Measurements from ENCODE around the gene KIF6. TPM values are rescaled to one million over a fixed set of nuclear protein-coding genes. Genes with fewer than 3 reads are reported as not detected.
A peak's percentile ranks its signal among the peaks of the same experiment; 100 is the strongest.

KIF6 gene
- total RNA-seq, 1 donor from 2014 or later: 1.3 TPM

DNA sequence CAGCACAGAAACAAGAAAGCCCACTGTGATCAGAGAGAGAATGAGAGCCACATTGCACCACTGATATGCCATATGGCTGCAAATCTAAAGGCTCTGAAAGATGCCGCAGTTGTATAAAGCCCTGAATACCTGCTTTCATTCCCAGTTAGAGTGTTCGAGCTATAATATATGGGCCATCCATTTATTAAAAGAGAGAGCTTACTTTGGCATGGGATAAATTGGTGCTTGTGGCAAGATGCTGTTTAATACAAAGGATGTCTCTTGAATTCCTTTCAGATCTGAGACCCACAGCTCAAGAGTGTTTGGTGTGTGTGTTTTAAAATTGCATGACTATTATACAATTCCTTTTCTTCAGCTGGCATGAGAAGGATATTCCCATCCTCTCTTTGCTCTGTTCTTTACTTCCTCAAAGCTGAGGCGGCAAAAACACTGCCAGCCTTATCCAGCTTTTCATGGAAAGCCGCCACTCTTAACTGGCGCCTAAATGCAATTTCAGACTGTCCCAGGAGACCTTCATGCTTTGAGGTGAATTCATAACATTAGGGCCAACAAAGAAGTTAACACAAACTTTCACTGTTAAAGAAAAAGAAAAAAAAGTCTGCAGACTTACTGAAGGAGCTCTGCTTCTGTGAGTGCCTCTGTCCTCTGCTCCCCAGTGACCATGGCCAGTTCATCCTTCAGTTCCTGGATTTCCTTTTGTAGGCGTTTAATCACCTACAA lies 147.6 kb downstream of the KIF6 start:
- Mint-ChIP-seq H3K27me3 (ENCODE audit: unreplicated experiment) (no peaks in the 10 kb centered on the region), H3K4me1 (ENCODE audit: unreplicated experiment) (peaks cover 18% of the 10 kb centered on the region), H3K4me3 (ENCODE audit: unreplicated experiment) (no peak overlapping the region), H3K27ac (ENCODE audit: unreplicated experiment) (no peak overlapping the region), H3K36me3 (ENCODE audit: unreplicated experiment) (peaks cover 3% of the 10 kb centered on the region), H3K9me3 (ENCODE audit: unreplicated experiment) (peaks cover 5% of the 10 kb centered on the region)
- TF ChIP-seq, protein P1, sequence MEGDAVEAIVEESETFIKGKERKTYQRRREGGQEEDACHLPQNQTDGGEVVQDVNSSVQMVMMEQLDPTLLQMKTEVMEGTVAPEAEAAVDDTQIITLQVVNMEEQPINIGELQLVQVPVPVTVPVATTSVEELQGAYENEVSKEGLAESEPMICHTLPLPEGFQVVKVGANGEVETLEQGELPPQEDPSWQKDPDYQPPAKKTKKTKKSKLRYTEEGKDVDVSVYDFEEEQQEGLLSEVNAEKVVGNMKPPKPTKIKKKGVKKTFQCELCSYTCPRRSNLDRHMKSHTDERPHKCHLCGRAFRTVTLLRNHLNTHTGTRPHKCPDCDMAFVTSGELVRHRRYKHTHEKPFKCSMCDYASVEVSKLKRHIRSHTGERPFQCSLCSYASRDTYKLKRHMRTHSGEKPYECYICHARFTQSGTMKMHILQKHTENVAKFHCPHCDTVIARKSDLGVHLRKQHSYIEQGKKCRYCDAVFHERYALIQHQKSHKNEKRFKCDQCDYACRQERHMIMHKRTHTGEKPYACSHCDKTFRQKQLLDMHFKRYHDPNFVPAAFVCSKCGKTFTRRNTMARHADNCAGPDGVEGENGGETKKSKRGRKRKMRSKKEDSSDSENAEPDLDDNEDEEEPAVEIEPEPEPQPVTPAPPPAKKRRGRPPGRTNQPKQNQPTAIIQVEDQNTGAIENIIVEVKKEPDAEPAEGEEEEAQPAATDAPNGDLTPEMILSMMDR (IDR thresholded peaks at IDR 0.05): no peak
- no peak for DNase-seq (ENCODE audit: extremely low spot score, unreplicated experiment)

DNA sequence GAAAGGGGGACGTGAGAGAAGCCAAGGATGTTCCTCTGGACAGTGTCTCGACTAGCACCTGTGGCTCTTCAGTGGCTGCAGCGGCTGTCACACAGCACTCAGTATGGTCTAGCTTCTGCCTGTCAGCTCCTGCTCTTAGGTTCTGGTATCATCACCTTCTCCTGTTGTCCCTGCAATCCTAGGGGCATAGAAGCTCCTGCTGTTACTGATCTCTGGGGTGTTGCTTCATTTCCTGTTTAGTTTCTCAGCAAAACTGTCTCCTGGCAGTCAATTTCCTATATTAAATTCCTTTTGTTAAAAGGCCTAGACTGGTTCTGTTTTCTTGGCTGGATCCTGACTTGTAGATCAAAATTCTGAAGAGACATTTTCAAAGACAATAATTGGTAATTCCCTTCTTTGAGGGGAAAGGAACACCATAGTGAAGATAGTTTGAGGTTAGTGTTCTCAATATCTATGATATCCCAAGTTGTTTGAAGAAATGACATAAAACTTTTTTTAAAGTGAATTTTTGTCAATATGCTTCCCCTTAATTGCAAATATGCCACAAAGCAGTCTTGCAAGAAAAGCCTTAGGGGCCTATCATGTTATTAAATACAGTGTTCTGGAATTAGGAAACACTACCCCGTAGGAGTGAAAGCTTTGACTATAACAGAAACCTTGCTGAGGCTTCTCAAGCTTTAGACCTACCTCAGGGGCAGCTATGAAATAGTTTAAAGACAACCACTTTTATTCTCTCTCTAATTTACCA lies 148.5 kb downstream of the KIF6 start:
- H3K4me3 Mint-ChIP-seq (ENCODE audit: unreplicated experiment): no peak overlapping the region
- DNase-seq (ENCODE audit: extremely low spot score, unreplicated experiment): no peak
- H3K9me3 Mint-ChIP-seq (ENCODE audit: unreplicated experiment): peaks cover 5% of the 10 kb centered on the region
- H3K27ac Mint-ChIP-seq (ENCODE audit: unreplicated experiment): no peak overlapping the region
- peaks cover 3% of the 10 kb centered on the region for H3K36me3 Mint-ChIP-seq (ENCODE audit: unreplicated experiment)
- TF ChIP-seq, protein P1 (IDR thresholded peaks at IDR 0.05): no peak
- H3K4me1 Mint-ChIP-seq (ENCODE audit: unreplicated experiment): peaks cover 23% of the 10 kb centered on the region
- H3K27me3 Mint-ChIP-seq (ENCODE audit: unreplicated experiment): no peaks in the 10 kb centered on the region

DNA sequence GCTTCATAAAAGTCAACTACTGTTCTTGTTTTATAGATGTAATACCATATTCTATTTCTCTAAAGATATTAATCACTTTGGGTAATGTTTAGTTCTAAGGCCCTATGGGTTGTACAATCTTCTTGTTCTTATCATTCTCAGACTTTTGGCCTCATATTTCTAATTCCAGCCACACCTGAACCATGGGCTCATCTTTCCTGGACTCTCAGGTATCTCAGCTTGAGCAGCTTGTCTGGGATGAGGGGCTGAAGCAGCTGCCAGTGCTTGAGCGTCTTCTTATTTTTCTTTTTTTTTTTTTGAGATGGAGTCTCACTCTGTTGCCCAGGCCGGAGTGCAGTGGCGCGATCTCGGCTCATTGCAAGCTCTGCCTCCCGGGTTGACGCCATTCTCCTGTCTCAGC lies 150.2 kb downstream of the KIF6 start:
- Mint-ChIP-seq H3K27ac (ENCODE audit: unreplicated experiment) (no peak overlapping the region), H3K27me3 (ENCODE audit: unreplicated experiment) (no peaks in the 10 kb centered on the region), H3K9me3 (ENCODE audit: unreplicated experiment) (peaks cover 11% of the 10 kb centered on the region), H3K4me1 (ENCODE audit: unreplicated experiment) (peaks cover 29% of the 10 kb centered on the region), H3K4me3 (ENCODE audit: unreplicated experiment) (no peak overlapping the region), H3K36me3 (ENCODE audit: unreplicated experiment) (peaks cover 3% of the 10 kb centered on the region)
- no peak for DNase-seq (ENCODE audit: extremely low spot score, unreplicated experiment)
- TF ChIP-seq, protein P1 (IDR thresholded peaks at IDR 0.05): no peak

DNA sequence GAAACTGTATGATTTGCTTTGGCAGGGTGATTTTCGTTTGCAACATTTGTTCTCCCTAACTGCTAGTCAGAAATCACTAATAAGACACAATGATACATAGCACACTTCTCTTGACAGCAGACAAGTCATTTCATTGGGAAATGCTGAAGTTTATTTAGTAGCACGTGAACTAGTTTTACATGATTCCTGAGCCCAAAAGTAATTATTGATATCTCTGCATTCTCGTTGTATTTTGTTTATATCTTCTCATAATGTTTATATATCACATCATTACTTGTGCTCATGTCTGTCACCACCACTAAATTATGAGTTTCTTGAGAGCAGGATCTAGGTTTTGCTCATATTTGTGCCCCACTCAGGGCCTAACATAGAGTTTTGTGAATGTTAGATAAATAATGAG lies 151.7 kb downstream of the KIF6 start:
- Mint-ChIP-seq H3K9me3 (ENCODE audit: unreplicated experiment) (peaks cover 11% of the 10 kb centered on the region), H3K36me3 (ENCODE audit: unreplicated experiment) (peaks cover 3% of the 10 kb centered on the region), H3K4me3 (ENCODE audit: unreplicated experiment) (no peak overlapping the region), H3K4me1 (ENCODE audit: unreplicated experiment) (peaks cover 41% of the 10 kb centered on the region), H3K27me3 (ENCODE audit: unreplicated experiment) (no peaks in the 10 kb centered on the region), H3K27ac (ENCODE audit: unreplicated experiment) (peak overlapping the region; percentile 52)
- TF ChIP-seq, protein P1 (IDR thresholded peaks at IDR 0.05): no peak
- no peak for DNase-seq (ENCODE audit: extremely low spot score, unreplicated experiment)

DNA sequence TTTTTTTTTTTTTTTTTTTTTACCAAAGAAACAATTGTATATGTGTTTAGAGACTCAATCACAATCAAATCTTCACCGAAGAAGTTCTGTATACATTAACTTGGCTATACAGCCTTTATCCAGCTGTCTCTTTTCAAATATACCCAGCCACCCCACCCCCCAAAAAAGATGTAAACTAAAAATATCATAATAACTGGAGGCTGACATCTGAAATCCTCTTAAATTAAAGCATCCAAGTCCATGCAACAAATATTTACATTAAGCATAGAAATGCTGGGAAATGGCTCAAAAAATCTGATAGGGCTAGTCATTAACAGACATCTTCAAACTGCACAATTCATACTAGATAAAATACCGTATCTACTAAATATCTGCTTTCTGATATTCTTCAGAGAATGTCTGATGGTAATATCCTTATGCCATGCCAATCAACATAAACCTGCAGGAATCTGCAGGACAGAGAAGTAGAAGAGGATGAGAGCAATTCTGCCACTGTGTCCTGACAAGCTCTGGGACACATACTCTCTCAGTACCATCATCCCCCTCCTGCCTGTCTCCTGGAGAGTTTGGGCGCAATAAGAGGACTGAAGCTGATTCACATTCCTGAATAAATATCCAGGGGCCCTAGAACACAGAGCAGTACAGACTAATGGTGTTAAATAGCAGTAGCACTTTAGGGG lies 152.4 kb downstream of the KIF6 start:
- Mint-ChIP-seq H3K27me3 (ENCODE audit: unreplicated experiment) (no peaks in the 10 kb centered on the region), H3K36me3 (ENCODE audit: unreplicated experiment) (peaks cover 3% of the 10 kb centered on the region), H3K27ac (ENCODE audit: unreplicated experiment) (peak overlapping the region; percentile 52), H3K4me3 (ENCODE audit: unreplicated experiment) (no peak overlapping the region), H3K9me3 (ENCODE audit: unreplicated experiment) (peaks cover 11% of the 10 kb centered on the region), H3K4me1 (ENCODE audit: unreplicated experiment) (peaks cover 46% of the 10 kb centered on the region)
- TF ChIP-seq, protein P1 (IDR thresholded peaks at IDR 0.05): no peak
- DNase-seq (ENCODE audit: extremely low spot score, unreplicated experiment): no peak

Measured in osteocyte (in vitro differentiated cells).